Chondrocyte (in vitro differentiated cells): ENCODE results near the gene CCDC92B. TPM values are rescaled to one million over a fixed set of nuclear protein-coding genes. Genes with fewer than 3 reads are reported as not detected.

Experiments
- DNase-seq: peaks from one replicate; pipeline ENCODE4 v3.0.0; 2021; ENCODE audit warnings: mixed read lengths, low spot score
- H3K27ac Mint-ChIP-seq: one replicate; pipeline ENCODE4 v1.8.0; 2021; ENCODE audit warnings: mild to moderate bottlenecking, moderate library complexity, mixed read lengths; ENCODE audit not compliant: unreplicated experiment
- H3K27me3 Mint-ChIP-seq: 2 replicates; pipeline ENCODE4 v1.8.0; 2021; ENCODE audit warnings: low read depth, mixed read lengths
- H3K36me3 Mint-ChIP-seq: 2 replicates; pipeline ENCODE4 v1.8.0; 2021; ENCODE audit warnings: low read depth, mixed read lengths
- H3K4me1 Mint-ChIP-seq: 2 replicates; pipeline ENCODE4 v1.8.0; 2021; ENCODE audit warnings: low read depth, mild to moderate bottlenecking, mixed read lengths
- H3K4me3 Mint-ChIP-seq: one replicate; pipeline ENCODE4 v1.8.0; 2021; ENCODE audit warnings: mild to moderate bottlenecking, moderate library complexity, mixed read lengths; ENCODE audit not compliant: unreplicated experiment
- H3K9me3 Mint-ChIP-seq: 2 replicates; pipeline ENCODE4 v1.8.0; 2021; ENCODE audit warnings: low read depth, mixed read lengths
- total RNA-seq: library from RNA; stranded (reverse); gene quantifications from 3 replicates; pipeline ENCODE4 v1.2.1, GENCODE V29; 2021
- TF ChIP-seq, protein P1 (sequence below): fragments of 200-600 bp; sonication (generic); IDR thresholded peaks from 2 replicates; pipeline ENCODE4 v1.5.0; 2021; ENCODE audit warnings: antibody characterized with exemption, mild to moderate bottlenecking, moderate library complexity

Gene CCDC92B
- total RNA-seq, 1 donor from 2014 or later, result 0.07 TPM

DNA sequence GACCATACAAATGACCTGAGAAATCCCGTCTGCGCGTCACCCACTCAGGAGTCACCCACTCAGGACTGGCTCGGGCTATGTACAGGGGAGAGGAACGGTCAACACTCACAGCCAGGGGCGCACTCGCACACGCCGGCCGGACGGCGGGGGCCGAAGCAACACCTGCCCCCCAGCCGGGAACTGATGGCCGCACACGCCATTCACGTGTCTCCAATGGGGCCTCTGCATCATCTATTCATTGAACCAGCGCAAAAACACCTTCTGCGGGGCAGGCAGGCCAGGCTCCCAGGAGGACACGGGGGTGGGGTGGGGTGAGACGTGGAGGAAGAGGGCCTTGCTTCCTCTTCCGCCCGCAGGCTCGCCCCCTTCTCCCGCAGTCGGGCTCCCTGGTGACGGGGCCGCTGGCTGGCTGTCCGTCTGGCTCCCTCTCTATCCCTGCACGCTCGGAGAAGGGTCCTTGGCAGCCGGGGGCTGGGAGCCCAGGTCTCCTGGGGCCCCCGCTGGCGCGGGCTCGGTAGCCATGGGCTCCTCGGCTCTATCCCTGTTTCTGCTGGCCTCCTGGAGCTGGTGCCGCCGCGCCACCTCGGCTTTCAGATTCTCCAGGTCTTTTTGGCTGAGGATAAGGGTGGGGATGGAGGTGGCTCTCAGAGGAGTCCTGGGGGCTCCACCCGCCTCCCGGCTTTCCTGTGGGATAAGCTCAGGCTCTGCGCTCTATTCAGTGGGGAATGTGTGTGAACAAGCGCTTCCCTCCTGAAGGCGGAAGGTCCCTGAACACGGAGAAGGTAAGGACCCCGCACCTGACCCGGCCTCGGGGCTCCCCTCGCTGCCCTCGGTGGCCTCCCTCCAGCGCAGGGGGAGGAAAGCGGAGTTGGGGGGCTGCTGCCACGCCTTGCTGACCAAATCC lies 59.0 kb downstream of the CCDC92B start:
- peak; percentile 87 for DNase-seq
- no peaks in the 10 kb centered on the region for H3K27me3 Mint-ChIP-seq
- TF ChIP-seq, protein P1, sequence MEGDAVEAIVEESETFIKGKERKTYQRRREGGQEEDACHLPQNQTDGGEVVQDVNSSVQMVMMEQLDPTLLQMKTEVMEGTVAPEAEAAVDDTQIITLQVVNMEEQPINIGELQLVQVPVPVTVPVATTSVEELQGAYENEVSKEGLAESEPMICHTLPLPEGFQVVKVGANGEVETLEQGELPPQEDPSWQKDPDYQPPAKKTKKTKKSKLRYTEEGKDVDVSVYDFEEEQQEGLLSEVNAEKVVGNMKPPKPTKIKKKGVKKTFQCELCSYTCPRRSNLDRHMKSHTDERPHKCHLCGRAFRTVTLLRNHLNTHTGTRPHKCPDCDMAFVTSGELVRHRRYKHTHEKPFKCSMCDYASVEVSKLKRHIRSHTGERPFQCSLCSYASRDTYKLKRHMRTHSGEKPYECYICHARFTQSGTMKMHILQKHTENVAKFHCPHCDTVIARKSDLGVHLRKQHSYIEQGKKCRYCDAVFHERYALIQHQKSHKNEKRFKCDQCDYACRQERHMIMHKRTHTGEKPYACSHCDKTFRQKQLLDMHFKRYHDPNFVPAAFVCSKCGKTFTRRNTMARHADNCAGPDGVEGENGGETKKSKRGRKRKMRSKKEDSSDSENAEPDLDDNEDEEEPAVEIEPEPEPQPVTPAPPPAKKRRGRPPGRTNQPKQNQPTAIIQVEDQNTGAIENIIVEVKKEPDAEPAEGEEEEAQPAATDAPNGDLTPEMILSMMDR, result no peak
- no peak overlapping the region for H3K27ac Mint-ChIP-seq
- peaks cover 13% of the 10 kb centered on the region for H3K4me1 Mint-ChIP-seq
- no peaks in the 10 kb centered on the region for H3K9me3 Mint-ChIP-seq
- H3K36me3 Mint-ChIP-seq, result peaks cover 1% of the 10 kb centered on the region
- H3K4me3 Mint-ChIP-seq, result no peak overlapping the region

DNA sequence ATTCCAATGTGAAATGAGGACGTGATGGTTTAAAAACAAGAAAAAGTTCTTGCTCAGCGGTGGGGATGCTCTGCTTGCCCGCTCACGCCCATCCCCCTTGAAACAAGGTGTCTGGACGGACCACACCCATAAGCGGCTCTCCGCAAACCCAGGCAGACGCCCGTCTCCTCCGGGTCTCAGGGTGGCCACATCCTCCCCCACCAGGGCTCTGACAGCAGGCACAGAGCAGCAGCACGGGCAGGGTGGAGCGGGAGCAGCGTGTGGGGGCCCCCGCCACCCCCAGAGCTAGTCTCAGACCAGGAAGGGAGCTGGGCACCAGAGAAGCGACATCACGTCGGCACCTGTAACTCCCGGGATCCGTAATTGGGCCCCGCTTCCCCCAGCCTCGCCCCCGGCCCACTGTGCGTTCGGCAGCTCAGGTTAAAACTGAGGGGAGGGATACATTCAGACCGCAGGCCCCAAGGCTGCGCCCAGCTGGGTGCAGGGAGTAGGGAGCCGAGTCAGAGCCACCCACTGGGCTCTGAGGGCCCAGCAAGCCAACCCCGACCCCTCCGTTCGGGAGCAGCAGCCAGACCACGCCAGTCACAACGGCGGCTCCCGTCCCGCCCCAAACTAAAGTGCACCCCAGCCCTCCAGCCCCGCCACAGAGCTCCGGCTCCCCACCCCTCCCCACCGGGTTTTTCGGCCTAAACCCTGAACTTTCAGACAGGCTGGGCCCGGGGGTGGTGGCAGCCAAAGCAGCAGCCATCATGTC lies 59.9 kb downstream of the CCDC92B start:
- peak; percentile 75 for DNase-seq
- peaks cover 1% of the 10 kb centered on the region for H3K36me3 Mint-ChIP-seq
- TF ChIP-seq, protein P1, result no peak
- H3K27ac Mint-ChIP-seq, result peak overlapping the region; percentile 54
- no peaks in the 10 kb centered on the region for H3K9me3 Mint-ChIP-seq
- H3K4me1 Mint-ChIP-seq, result peaks cover 13% of the 10 kb centered on the region
- H3K4me3 Mint-ChIP-seq, result no peak overlapping the region
- H3K27me3 Mint-ChIP-seq, result no peaks in the 10 kb centered on the region

DNA sequence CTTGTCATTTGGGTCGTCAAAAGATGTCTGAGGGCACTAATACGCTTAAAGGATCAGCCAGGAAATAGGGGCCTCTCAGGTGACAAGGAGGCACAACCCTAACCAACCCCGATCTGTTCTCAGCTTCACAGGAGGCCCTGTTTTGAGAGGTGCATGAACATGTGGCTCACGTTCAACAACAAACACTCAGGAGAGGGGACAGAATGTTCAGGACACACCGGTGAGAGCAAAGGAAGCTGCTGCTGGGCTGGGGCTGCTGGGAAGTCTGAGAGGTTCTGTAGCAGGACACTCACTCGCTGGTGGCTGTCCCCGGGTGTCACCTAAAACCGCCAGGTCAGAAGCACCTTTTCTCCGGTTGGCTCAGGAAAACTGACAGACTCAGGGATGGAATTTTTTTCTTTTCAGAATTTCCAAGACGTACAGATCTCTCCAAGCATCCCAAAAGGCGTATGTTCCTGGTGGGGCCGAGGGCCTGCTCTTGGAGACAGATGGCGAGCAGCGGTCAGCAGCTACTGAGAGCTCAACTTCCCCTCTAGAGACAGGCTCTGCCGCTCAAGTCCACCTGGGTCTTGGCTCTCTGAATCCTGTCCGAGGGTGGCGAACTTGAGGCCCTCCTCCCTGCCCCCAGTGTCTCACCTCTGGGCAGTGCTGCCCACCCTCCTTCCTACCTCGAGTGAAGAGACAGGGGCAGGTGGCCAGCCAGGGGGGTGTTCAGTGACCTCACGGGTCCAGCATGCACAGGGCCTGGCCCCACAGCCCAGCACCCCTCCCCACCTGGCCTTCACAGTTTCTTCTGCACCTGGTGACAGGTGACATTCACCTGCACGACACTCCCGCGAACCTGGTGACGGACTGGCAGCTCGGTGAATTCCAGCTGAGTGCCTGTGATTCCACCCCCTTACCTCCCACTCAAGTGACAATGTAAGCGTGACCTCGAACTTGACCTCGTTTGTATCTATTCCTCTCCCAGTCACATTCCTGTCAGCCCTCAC lies 60.8 kb downstream of the CCDC92B start:
- H3K27me3 Mint-ChIP-seq, result no peaks in the 10 kb centered on the region
- H3K9me3 Mint-ChIP-seq, result no peaks in the 10 kb centered on the region
- TF ChIP-seq, protein P1, result no peak
- peak; percentile 84 for DNase-seq
- H3K4me1 Mint-ChIP-seq, result peaks cover 13% of the 10 kb centered on the region
- peak overlapping the region; percentile 57 for H3K27ac Mint-ChIP-seq
- peaks cover 9% of the 10 kb centered on the region for H3K36me3 Mint-ChIP-seq
- no peak overlapping the region for H3K4me3 Mint-ChIP-seq

DNA sequence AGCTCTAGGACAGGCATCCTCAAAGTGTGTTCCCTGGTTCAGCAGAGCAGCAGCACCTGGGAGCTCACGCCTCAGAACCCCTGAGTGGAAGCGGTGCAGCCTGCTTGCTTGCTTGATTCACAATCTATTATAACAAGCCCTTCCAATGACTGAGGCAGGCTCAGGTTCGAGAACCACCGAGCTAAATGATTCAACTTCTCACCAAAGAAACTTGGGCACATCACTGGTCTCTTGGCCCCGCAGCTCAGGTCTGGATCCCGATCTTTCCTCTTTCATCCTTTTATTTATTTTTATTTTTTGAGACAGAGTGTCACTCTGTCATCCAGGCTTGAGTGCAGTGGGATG lies 62.4 kb downstream of the CCDC92B start:
- no peaks in the 10 kb centered on the region for H3K27me3 Mint-ChIP-seq
- peaks cover 21% of the 10 kb centered on the region for H3K4me1 Mint-ChIP-seq
- peaks cover 16% of the 10 kb centered on the region for H3K36me3 Mint-ChIP-seq
- no peaks in the 10 kb centered on the region for H3K9me3 Mint-ChIP-seq
- H3K4me3 Mint-ChIP-seq, result no peak overlapping the region
- TF ChIP-seq, protein P1, result no peak
- peak; percentile 53 for DNase-seq
- peak overlapping the region; percentile 75 for H3K27ac Mint-ChIP-seq
